ENCODE measurements around the gene LONRF3. TPM values are rescaled to one million over a fixed set of nuclear protein-coding genes. Genes with fewer than 3 reads are reported as not detected.

LONRF3 gene
- total and polyA plus RNA-seq, 12 donors = 1.3 to 9.8 (median 7.4) TPM

DNA sequence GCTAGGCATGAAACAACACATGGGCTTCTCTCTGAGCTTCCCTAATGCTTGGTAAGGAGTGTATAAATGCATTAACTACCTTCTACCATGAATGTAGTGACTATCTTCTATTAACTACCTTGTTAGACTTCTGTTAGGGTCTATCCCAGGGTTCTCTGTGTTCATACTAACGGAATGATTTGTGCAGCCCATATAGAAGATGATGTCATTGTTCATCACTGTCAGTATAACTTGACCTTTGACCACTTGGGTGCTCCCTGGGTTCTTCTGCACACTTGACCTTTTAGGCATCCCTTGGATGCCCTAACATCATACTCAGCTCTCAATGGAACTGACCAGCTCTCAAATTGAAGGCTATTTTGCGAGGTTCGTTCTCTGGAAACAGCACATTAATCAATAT lies 67.6 kb downstream of the LONRF3 start:
- TF ChIP-seq POLR2A (IDR thresholded peaks at IDR 0.05) = no peak
- TF ChIP-seq, protein P1, sequence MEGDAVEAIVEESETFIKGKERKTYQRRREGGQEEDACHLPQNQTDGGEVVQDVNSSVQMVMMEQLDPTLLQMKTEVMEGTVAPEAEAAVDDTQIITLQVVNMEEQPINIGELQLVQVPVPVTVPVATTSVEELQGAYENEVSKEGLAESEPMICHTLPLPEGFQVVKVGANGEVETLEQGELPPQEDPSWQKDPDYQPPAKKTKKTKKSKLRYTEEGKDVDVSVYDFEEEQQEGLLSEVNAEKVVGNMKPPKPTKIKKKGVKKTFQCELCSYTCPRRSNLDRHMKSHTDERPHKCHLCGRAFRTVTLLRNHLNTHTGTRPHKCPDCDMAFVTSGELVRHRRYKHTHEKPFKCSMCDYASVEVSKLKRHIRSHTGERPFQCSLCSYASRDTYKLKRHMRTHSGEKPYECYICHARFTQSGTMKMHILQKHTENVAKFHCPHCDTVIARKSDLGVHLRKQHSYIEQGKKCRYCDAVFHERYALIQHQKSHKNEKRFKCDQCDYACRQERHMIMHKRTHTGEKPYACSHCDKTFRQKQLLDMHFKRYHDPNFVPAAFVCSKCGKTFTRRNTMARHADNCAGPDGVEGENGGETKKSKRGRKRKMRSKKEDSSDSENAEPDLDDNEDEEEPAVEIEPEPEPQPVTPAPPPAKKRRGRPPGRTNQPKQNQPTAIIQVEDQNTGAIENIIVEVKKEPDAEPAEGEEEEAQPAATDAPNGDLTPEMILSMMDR (IDR thresholded peaks at IDR 0.05) = no peak

DNA sequence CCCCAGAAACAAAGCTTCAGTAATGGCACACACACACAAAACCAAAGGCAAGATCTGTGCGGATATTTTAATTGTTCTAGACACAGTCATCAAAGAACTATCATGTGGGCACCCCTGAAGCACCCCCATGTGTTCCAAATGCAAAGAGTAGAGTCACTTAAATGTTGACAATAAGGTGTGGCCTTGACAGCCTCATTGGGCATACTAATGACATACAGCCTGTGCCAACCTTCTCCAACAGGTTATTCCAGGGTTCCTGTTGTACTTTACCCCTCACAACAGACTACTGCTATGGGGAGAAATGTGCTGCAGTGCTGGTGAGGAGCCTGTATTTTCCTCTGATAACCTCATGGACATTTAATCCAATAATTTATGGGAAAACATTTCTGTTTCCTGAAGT lies 68.6 kb downstream of the LONRF3 start:
- Histone ChIP-seq H3K27ac (no peak overlapping the region), H3K4me3 (no peak overlapping the region), H3K4me1 (replicated peaks in 1 of 2) (peaks cover 14 to 15% of the 10 kb centered on the region in 2 donors), H3K36me3 (replicated peaks in 1 of 2) (no peaks in the 10 kb centered on the region), H3K27me3 (no peaks in the 10 kb centered on the region), H3K9me3 (replicated peaks in 1 of 3) (no peaks in the 10 kb centered on the region)
- DNase-seq = no peak
- intact Hi-C loops (cut with DNase I) = no loop called here
- 75 to 100% (median 86%) methylated on average over 1 of the region's 1 CpG for WGBS, 4 donors
- TF ChIP-seq, protein P1 (IDR thresholded peaks at IDR 0.05) = no peak
- TF ChIP-seq POLR2A (IDR thresholded peaks at IDR 0.05) = no peak

More for the DNA sequence above, 67.6 kb downstream of the LONRF3 start:
- no peaks in the 10 kb centered on the region for H3K36me3 ChIP-seq (replicated peaks in 1 of 2)
- no peaks in the 10 kb centered on the region for H3K9me3 ChIP-seq (replicated peaks in 1 of 3)
- peak overlapping the region in 3 of 5 donors; percentile 39 to 53 (median 48) for H3K27ac ChIP-seq
- no peaks in the 10 kb centered on the region for H3K27me3 ChIP-seq
- WGBS, 4 donors = 64 to 84% (median 67%) methylated on average over 3 of the region's 3 CpGs
- H3K4me1 ChIP-seq (replicated peaks in 1 of 2) = peaks cover 14 to 15% of the 10 kb centered on the region in 2 donors
- intact Hi-C loops (cut with DNase I) = no loop called here
- H3K4me3 ChIP-seq = no peak overlapping the region
- no peak for DNase-seq

DNA sequence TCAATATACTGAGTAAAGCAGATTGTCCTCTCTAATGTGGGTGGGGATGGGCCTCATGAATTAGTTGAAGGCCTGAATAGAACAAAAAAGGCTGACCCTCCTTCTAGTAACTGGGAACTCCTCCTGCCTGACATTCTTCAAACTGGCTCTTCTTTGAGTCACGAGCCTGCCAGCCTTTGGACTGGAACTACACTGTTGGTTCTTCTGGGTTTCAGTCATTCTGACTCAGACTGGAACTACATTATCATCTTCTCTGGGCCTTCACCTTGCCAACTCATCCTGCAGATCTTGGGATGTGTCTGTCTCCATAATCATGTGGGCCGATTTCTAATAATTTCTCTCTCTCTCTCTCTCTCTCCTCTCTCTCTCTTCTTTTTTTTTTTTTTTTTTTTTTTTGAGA lies 71.5 kb downstream of the LONRF3 start:
- DNase-seq = peak in 3 of 7 donors; percentile 13 to 27 (median 23)
- intact Hi-C loops (cut with DNase I) = no loop called here
- WGBS, 4 donors = 64 to 100% (median 71%) methylated on average over 1 to 2 of the region's 2 CpGs
- Histone ChIP-seq H3K4me1 (replicated peaks in 1 of 2) (peaks cover 7 to 9% of the 10 kb centered on the region in 2 donors), H3K36me3 (replicated peaks in 1 of 2) (no peaks in the 10 kb centered on the region), H3K4me3 (no peak overlapping the region), H3K27me3 (no peaks in the 10 kb centered on the region), H3K27ac (no peak overlapping the region), H3K9me3 (replicated peaks in 1 of 3) (no peaks in the 10 kb centered on the region)
- TF ChIP-seq POLR2A (IDR thresholded peaks at IDR 0.05) = no peak
- TF ChIP-seq, protein P1 (IDR thresholded peaks at IDR 0.05) = no peak

DNA sequence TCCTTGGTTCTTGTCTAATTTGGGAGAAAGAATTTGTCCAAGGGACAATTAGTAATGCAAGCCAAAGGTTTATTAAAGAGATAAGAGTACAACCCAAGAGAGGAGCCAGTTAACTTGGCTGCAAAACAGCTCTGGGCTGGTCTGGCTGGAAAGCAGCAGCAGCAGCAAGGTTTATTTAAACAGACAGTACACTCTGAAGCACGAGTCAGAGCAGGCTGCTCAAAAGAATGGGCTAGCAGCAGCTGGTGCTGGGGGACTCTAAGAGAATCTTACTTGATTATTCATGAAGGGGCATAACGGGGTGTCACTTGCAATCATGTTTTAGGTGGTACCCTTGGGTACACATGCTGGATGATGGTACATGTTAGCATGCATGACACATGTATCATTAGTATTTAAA lies 81.3 kb downstream of the LONRF3 start:
- 42 to 67% (median 57%) methylated on average over 2 of the region's 2 CpGs for whole genome bisulfite sequencing, 4 donors
- H3K4me3 ChIP-seq = no peak overlapping the region
- intact Hi-C loops (cut with DNase I) = no loop called here

More for the DNA sequence above, 81.3 kb downstream of the LONRF3 start:
- no peaks in the 10 kb centered on the region for H3K4me1 ChIP-seq (replicated peaks in 1 of 2)
- H3K27ac ChIP-seq = no peak overlapping the region
- peak in 4 of 7 donors; percentile 22 to 51 (median 26) for DNase-seq
- no peak for TF ChIP-seq POLR2A (IDR thresholded peaks at IDR 0.05)
- TF ChIP-seq, protein P1 (IDR thresholded peaks at IDR 0.05) = no peak
- no peaks in the 10 kb centered on the region for H3K36me3 ChIP-seq (replicated peaks in 1 of 2)
- H3K27me3 ChIP-seq = peaks cover 11% of the 10 kb centered on the region
- no peaks in the 10 kb centered on the region for H3K9me3 ChIP-seq (replicated peaks in 1 of 3)

All from adrenal gland (tissue), 12 donors.